ENCODE data around the gene STX11.
"Not testable (repeated sequence)": the region's sequence is repeated elsewhere in the genome, so short reads cannot be mapped to it uniquely, and the experiment has no call there.

STX11 gene

DNA sequence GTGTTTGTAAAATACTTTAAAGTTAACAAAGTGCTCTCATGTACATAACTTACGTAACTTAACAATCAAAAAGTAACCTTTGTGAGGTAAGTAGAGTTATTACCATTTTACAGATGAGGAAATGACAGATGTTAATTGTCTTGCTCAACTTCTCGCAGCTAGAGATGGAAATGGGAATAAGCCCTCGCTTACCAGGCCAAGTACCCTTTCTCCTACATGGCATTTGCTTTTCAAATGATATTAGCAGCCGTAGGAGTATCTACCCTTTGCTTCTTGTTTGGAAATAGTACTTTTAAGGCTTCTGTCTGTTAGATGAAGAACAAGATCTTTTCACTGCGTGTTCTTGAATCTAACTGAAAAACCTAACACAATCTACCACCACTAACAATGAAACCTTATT lies 15.5 kb downstream of the STX11 start:
- FAIRE-seq (no peak), DNase-seq (ENCODE audit: extremely low spot score, insufficient read length, low read depth) (no peak)

DNA sequence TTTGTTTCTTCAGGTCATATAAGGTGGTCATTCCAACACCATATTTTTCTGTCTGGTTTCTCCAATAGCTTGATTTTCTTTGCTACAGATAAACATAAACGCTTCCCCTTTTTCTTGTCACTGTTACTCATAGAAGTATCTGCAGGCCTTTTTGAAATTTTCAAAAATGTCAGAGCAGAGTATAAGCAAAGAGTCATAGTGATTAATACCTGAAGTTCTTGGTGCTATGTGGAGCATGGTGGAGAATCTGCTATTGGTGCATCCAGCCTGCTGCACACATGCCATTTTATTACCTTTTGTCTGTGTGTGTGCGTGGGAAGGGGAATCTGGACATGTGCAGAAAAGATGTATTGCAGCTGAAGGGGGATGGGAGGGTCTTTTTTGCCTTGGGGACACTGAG lies 19.7 kb downstream of the STX11 start:
- DNase-seq (ENCODE audit: extremely low spot score, insufficient read length, low read depth) (no peak), FAIRE-seq (no peak)

DNA sequence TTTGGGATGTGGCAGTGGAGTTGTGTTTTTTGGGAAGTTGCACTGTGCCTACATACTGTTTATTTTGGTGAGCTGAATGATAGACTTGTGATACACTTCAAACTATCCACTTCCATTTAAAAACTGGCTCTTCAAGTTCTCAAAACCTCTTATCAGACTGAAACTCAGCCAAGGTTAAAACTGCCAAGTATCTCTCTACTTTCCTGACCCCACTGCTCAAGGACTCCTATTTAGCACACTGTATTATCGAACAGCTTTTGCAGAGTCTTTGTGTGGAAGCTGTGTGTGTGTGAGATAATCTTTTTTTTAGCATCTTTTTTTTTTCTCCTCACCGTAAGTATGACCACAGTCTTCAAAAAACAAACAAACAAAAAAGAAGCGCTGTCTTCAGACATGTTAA lies 21.1 kb downstream of the STX11 start:
- FAIRE-seq (no peak), DNase-seq (ENCODE audit: extremely low spot score, insufficient read length, low read depth) (no peak)

DNA sequence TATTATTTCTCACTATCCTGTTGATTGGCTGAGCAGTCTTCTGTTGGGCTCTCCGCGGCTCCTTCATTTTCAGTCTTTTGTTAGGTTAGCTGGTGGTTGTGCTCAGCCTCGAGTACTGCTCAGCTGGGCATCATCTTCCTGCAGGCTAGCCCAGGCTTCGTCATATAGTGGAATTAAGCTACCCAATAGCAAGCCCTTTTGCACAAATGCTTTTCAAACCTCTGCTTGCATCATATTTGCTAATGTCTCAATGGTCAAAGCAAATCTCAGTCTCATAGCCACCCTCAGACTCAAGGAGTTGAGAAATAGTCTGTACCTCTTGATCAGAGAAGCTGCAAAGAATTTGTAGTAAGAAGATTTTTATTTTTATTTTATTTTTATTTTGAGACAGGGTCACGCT lies 23.7 kb downstream of the STX11 start:
- no peak for DNase-seq (ENCODE audit: extremely low spot score, insufficient read length, low read depth)
- FAIRE-seq = no peak

DNA sequence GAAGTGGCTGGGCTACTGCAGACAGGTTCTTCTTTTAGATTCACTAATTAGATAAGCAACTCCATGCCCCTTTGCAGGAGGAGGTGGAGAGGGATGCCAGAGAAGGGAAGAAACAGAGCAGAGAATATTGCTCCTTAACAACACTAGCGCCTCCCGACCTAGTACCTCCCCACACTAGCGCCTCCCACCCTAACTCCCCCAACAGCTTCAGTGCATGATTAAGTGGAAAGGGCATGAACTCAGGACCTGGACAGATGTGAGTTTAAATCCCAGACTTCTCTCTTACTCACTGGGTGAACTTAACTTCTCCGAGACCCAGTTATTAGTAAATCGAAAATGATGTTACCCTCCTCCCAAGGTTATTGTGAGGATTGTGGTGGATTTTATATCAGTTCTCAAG lies 25.7 kb downstream of the STX11 start:
- FAIRE-seq = no peak
- no peak for DNase-seq (ENCODE audit: extremely low spot score, insufficient read length, low read depth)

DNA sequence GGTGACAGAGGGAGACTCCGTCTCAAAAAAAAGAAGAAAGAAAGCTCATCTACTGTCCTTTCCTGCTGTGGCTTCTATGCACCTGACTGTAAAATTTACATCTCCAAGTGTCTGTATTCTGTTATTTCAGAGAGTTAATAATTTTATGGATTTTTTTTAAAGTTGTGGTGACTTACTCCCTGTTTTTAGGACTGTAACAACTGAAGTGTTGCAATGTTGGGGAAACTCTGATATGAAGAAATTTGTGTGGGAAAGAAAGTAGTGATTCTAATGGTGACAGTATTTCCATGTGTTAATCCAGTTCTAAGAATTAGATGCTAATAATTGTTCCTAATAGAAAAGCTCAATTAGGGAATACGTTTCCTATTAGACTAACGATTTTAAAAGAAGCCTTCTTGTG lies 27.4 kb downstream of the STX11 start:
- no peak for FAIRE-seq
- no peak for DNase-seq (ENCODE audit: extremely low spot score, insufficient read length, low read depth)

DNA sequence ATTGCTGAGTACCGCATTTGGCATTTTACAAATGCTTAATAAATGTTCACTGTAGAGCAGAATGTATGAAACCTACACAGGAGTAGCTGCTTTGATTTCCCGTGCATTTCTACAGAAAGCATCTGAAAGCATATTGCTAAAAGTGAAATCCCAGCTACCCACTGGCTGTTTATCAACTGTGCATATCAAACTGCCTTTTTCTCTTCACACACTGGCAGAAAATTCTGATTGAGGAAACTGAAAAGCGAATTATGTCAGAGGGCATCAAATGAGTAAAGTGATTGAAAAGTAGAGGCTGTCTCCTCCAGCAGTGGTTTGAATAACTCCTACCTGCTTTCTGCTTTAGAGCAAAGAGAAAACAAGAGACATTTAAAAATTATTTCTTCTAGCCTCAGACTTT lies 28.0 kb downstream of the STX11 start:
- FAIRE-seq = no peak
- DNase-seq (ENCODE audit: extremely low spot score, insufficient read length, low read depth) = no peak

DNA sequence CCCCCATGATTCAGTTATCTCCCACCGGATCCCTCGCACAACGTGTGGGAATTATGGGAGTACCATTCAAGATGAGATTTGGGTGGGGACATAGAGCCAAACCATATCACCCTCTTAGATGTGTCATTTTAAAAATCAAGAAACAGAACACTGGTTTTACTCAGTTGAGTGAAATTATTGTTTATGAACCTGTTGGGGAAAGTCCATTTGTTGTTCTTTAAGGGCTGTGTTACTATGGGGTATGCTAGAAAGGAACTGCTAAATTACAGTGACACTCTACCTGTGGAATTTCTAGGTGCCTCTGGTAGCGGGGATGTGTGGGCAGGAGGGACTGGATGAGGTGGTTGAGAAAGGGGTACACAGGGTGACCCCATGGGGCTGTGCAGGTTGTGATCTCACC lies 28.9 kb downstream of the STX11 start:
- no peak for DNase-seq (ENCODE audit: extremely low spot score, insufficient read length, low read depth)
- no peak for FAIRE-seq

DNA sequence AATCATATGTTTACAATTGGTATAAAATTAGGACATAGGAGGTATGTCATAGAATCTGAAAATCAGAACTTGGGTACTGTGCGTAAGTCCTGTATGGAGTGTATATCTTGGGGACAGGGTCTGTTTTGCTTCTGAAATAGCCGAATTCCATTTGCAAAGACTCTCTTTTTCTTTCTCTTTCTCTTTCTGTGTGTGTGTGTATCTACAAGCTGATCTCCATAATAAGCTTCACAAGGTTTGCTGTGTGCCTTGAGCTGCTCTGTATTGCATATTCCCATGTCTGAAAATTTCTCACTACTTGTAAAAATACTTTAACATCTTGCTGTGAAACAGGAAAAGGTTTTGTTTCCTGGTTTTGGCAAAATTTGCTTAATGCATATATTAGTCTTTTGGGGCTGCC lies 29.5 kb downstream of the STX11 start:
- peak; percentile 48 for FAIRE-seq
- no peak for DNase-seq (ENCODE audit: extremely low spot score, insufficient read length, low read depth)

DNA sequence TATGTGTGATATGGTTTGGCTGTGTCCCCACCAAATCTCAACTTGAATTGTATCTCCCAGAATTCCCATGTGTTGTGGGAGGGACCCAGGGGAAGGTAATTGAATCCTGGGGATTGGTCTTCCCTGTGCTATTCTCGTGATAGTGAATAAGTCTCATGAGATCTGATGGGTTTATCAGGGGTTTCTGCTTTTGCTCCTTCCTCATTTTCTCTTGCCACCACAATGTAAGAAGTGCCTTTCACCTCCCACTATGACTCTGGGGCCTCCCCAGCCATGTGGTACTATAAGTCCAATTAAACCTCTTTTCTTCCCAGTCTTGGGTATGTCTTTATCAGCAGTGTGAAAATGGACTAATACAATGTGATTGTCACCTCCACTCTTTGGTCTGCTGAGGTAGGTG lies 30.0 kb downstream of the STX11 start:
- peak; percentile 56 for FAIRE-seq
- not testable (repeated sequence) for DNase-seq (ENCODE audit: extremely low spot score, insufficient read length, low read depth)

DNA sequence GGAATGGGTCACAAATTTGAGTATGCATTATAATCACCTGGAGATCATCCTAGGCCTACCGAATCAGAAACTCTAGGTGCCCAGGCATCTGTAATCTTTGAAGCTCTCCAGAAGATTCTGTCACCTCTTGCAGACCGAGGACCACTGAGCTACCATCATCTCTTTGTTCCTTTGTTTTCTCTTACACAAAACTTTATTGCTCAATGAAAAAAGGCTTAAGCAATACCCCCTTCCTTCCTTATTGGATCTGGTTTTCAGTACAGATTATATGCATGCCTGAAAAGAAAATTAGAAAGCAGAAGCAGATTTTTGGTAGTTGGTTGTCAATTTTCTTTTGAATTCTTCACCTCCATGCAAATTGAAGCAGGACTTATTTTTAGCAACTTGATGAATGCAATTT lies 31.3 kb downstream of the STX11 start:
- DNase-seq (ENCODE audit: extremely low spot score, insufficient read length, low read depth) = no peak
- FAIRE-seq = no peak

DNA sequence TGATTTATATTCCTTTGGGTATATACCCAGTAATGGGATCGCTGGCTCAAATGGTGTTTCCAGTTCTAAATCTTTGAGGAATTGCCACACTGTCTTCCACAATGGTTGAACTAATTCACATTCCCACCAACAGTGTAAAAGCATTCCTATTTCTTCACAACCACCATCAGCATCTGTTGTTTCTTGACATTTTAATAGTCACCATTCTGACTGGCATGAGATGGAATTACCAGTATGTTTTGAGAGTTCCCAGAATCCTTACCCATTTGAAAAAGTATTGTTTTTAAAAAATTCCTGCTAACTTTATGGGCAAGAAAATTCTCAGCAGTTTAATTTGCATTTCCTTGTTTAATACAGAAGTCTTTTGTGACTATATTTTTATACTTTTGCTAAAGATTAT lies 33.9 kb downstream of the STX11 start:
- not testable (repeated sequence) for FAIRE-seq; DNase-seq (ENCODE audit: extremely low spot score, insufficient read length, low read depth)

DNA sequence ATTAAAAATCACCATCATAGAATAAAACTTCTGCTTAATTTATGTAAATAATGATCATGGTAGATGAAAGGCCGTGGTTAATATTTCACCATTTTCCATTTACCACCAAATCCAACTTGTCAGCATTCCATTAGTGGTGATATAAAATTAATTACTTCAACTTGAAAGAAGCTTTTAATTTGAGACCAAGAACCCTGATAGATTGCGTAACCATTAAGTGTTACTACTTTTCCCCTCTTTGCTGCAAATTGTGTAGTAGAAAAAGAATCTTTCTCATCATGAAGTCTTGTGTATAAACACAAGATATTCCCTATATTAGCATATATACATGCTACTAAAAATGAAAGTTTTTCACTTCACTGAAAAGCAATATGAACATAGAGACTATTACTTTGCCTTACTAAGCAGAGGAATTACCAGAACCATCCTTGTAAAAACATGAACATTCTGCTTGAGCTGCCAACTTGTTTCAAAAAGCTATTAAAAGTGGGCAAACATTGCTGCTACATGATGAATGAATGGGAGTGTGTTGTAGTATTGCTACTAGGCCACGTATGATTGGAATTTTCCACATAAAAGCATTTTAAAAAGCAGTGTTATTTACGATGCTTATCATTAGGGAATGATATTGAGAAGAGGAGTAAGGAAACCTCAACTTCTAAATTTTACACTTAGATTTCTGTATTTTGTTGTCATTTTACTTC lies 35.0 kb downstream of the STX11 start:
- FAIRE-seq = no peak

DNA sequence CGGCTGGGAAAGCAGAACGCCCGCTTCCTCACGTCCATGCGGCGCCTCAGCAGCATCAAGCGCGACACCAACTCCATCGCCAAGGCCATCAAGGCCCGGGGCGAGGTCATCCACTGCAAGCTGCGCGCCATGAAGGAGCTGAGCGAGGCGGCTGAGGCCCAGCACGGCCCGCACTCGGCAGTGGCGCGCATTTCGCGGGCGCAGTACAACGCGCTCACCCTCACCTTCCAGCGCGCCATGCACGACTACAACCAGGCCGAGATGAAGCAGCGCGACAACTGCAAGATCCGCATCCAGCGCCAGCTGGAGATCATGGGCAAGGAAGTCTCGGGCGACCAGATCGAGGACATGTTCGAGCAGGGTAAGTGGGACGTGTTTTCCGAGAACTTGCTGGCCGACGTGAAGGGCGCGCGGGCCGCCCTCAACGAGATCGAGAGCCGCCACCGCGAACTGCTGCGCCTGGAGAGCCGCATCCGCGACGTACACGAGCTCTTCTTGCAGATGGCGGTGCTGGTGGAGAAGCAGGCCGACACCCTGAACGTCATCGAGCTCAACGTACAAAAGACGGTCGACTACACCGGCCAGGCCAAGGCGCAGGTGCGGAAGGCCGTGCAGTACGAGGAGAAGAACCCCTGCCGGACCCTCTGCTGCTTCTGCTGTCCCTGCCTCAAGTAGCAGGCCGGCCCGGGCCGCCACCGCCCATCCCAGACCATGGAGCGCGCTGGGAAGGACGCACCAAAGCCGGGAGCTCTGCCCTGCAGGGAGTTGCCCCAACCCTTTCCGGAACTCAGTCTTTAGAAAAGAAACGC lies 36.7 kb downstream of the STX11 start:
- no peak for DNase-seq (ENCODE audit: extremely low spot score, insufficient read length, low read depth)
- no peak for FAIRE-seq

More for the DNA sequence above, 35.0 kb downstream of the STX11 start:
- DNase-seq (ENCODE audit: extremely low spot score, insufficient read length, low read depth) = no peak

DNA sequence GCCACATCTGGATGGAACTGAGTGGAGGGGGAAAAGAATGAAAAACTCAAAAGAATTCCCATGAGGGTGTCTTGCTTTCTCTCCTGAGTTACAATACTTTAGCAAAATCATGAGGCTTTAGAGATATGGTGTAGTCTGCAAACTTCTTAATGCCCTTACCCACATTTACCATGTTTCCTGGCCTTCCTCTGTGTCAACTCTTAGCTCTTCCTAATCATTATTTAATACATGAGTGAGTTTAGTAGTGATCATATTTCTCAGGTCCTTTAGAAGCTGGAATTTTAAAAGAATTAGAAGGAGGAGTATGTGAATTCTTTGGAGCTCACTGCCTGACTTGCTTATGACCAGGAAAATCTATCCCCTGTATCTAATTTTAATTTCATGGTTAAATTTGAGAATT lies 39.0 kb downstream of the STX11 start:
- no peak for FAIRE-seq
- no peak for DNase-seq (ENCODE audit: extremely low spot score, insufficient read length, low read depth)

DNA sequence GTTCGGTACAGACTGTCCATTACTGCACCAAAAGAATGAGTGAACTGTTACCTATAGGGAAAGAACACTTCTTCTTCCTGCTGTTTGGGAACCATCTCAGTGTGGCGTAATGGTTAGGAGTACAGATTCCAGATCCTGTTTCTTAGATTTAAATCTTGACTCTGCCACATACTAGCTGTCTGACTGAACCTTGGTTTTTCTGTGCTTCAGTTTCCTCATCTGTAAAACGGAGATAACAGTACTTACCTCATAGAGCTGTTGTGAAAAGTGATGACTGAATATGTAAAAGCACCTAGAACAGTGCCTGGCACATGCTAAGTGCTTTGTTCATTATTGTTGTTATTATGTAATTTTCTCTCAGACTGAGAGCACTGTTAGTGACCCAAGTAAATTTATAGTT lies 39.8 kb downstream of the STX11 start:
- FAIRE-seq = no peak
- no peak for DNase-seq (ENCODE audit: extremely low spot score, insufficient read length, low read depth)

DNA sequence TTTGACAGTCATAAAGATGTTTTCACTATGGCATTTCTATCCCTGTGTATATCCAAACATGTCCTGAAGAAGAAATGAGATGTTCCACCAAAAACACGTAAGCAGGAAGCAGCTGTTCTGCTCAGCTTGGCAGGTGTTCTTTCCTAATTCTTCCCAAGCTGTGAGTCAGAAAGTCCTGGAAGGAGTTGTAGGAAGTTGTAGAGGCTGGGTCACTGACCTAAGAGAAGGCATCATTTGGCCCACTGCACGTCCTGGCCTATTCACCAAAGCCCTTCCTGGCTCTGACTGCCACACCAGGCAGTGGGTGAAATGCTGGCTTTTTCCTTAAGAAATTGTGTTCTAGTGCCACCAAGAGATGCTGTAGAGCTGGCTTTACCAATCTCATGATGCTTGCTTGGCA lies 40.3 kb downstream of the STX11 start:
- FAIRE-seq (no peak), DNase-seq (ENCODE audit: extremely low spot score, insufficient read length, low read depth) (no peak)

DNA sequence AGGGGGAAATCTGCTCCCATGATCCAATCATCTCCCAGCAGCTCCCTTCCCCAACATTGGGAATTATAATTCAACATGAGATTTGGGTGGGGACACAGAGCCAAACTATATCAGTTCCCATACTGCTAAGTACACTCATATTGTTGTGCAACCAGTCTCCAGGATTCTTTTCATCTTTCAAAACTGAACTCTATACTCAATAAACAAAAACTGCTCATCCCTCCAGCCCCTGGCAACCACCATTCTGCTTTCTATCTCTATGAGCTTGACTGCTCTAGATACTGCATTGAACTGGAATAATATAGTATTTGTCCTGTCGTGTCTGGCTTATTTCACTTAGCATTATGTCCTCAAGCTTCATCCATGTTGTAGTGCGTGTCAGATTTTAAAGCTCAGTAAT lies 42.9 kb downstream of the STX11 start:
- FAIRE-seq (no peak), DNase-seq (ENCODE audit: extremely low spot score, insufficient read length, low read depth) (no peak)

DNA sequence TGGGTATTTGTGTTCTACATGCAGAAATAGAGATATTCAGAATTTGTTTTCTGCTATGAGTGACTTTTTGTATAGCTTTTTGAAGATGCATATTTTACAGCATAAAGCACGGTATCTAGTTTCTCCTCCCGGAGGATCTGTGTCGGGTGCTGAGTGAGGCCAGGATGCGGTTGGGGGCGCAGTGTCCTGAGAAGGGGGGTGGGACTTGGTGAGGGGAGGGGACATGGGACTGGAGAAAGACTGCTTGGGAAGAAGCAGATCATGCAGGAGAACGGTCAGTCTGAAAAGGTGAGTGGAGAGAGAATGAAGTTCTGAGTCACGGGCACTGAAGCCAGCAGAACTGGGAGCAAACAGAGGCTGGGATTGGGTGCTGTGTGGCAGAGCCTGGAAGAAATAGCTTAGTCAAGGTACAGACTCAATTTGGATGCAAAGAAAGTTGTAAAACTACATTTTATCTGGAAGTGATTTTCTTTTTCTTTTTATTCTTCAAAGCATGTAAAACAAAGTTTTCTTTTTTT lies 44.0 kb downstream of the STX11 start:
- DNase-seq (ENCODE audit: extremely low spot score, insufficient read length, low read depth) = no peak
- FAIRE-seq = no peak

DNA sequence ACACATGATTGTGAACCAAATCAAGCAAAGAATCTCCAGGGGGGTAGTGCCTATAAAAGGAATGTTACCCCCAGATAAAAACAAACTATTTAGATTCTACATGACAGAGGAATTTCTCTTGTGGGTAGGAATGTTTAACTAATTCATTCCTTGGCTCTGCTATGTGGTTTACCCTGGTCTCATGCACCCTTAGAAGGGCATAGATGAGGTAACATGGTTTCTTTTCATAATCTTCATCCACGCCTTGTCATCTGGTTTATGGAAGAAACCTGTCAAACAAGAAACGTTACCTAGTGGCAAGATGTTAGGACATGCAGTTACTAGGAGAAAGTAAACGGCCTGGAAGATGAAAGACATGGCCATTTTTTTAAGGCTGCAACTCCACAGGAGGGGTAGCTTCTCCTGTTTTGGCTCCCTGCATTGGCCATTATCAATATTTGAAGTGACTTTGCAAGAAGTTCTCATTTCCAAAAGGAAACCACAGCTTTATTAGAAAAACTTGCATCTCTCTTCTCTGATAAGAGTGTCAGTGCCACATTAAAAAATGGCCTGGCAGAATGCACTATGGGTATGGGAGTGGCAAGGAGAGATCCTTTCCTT lies 45.5 kb downstream of the STX11 start:
- DNase-seq (ENCODE audit: extremely low spot score, insufficient read length, low read depth) (no peak), FAIRE-seq (no peak)

DNA sequence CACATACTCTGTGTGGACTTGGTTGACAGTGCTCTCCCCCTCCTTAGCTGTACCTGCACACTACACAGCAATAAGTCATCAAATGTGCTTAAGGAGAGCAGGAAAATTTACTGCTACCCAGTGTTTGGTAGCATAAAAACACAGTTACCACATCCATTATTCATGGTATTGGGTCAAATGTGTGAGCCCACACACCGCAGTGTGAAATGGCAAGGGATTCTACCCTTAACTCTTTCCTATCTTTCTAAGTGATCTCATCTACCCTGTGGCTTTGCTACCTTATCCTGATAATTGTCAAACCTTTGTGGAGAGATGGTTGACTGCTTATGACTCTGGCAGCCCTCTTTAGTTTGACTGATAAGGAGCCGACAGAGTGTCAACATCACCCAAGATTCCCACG lies 47.6 kb downstream of the STX11 start:
- DNase-seq (ENCODE audit: extremely low spot score, insufficient read length, low read depth) (no peak), FAIRE-seq (no peak)
